Measurements from ENCODE around the gene OR2T5.
"Not testable (repeated sequence)": the region's sequence is repeated elsewhere in the genome, so short reads cannot be mapped to it uniquely, and the experiment has no call there.

OR2T5 gene

GRCh38 chr1:248488289-248488688 lies at the start of gene OR2T5:
TSS of gene OR2T5 (plus strand) at chr1:248488589. CDS start at chr1:248488589, 0 bp downstream.
- not testable (repeated sequence) for H3F3A ChIP-seq (ENCODE audit: insufficient read depth, low read length); H4K20me1 ChIP-seq (ENCODE audit: insufficient read depth, low read length); H3K9ac ChIP-seq (ENCODE audit: low read length); H3K4me2 ChIP-seq (ENCODE audit: low read length); H3K9me2 ChIP-seq (ENCODE audit: low read depth, low read length); H3K9me3 ChIP-seq (ENCODE audit: low read length); H3K4me1 ChIP-seq (ENCODE audit: insufficient read depth, low read length, severe bottlenecking); H3K27ac ChIP-seq (ENCODE audit: low read depth, low read length, poor library complexity, severe bottlenecking); H3K79me2 ChIP-seq (ENCODE audit: insufficient read depth, low read length); H2AFZ ChIP-seq (ENCODE audit: low read length); H3K4me3 ChIP-seq (ENCODE audit: low read depth, low read length, poor library complexity, severe bottlenecking); H3K27me3 ChIP-seq (ENCODE audit: insufficient read depth, low read length); H3K36me3 ChIP-seq (ENCODE audit: insufficient read depth, low read length)

GRCh38 chr1:248438668-248439067 lies 49.7 kb upstream of the OR2T5 start:
- H3K9me2 ChIP-seq (ENCODE audit: low read depth, low read length); H3K79me2 ChIP-seq (ENCODE audit: insufficient read depth, low read length); H3K27me3 ChIP-seq (ENCODE audit: insufficient read depth, low read length); H3K9me3 ChIP-seq (ENCODE audit: low read length); H3K27ac ChIP-seq (ENCODE audit: low read depth, low read length, poor library complexity, severe bottlenecking); H2AFZ ChIP-seq (ENCODE audit: low read length); H4K20me1 ChIP-seq (ENCODE audit: insufficient read depth, low read length); H3K4me3 ChIP-seq (ENCODE audit: low read depth, low read length, poor library complexity, severe bottlenecking); H3K4me2 ChIP-seq (ENCODE audit: low read length); H3K4me1 ChIP-seq (ENCODE audit: insufficient read depth, low read length, severe bottlenecking); H3K9ac ChIP-seq (ENCODE audit: low read length); H3F3A ChIP-seq (ENCODE audit: insufficient read depth, low read length); H3K36me3 ChIP-seq (ENCODE audit: insufficient read depth, low read length): not testable (repeated sequence)

GRCh38 chr1:248439283-248439682 lies 49.1 kb upstream of the OR2T5 start:
- not testable (repeated sequence) for H3K79me2 ChIP-seq (ENCODE audit: insufficient read depth, low read length); H3K9me2 ChIP-seq (ENCODE audit: low read depth, low read length); H4K20me1 ChIP-seq (ENCODE audit: insufficient read depth, low read length); H3F3A ChIP-seq (ENCODE audit: insufficient read depth, low read length); H3K4me1 ChIP-seq (ENCODE audit: insufficient read depth, low read length, severe bottlenecking); H3K4me2 ChIP-seq (ENCODE audit: low read length); H3K27me3 ChIP-seq (ENCODE audit: insufficient read depth, low read length); H3K9ac ChIP-seq (ENCODE audit: low read length); H3K27ac ChIP-seq (ENCODE audit: low read depth, low read length, poor library complexity, severe bottlenecking); H3K9me3 ChIP-seq (ENCODE audit: low read length); H2AFZ ChIP-seq (ENCODE audit: low read length); H3K36me3 ChIP-seq (ENCODE audit: insufficient read depth, low read length); H3K4me3 ChIP-seq (ENCODE audit: low read depth, low read length, poor library complexity, severe bottlenecking)

- not testable (repeated sequence) for H3K4me3 ChIP-seq (ENCODE audit: low read depth, low read length, poor library complexity, severe bottlenecking)
Measured at GRCh38 chr1:248442500-248443277, 45.7 kb upstream of the OR2T5 start.

GRCh38 chr1:248444603-248445002 lies 43.8 kb upstream of the OR2T5 start:
- not testable (repeated sequence) for H3F3A ChIP-seq (ENCODE audit: insufficient read depth, low read length); H4K20me1 ChIP-seq (ENCODE audit: insufficient read depth, low read length); H3K79me2 ChIP-seq (ENCODE audit: insufficient read depth, low read length); H3K9ac ChIP-seq (ENCODE audit: low read length); H3K27me3 ChIP-seq (ENCODE audit: insufficient read depth, low read length); H2AFZ ChIP-seq (ENCODE audit: low read length); H3K9me2 ChIP-seq (ENCODE audit: low read depth, low read length); H3K4me2 ChIP-seq (ENCODE audit: low read length); H3K36me3 ChIP-seq (ENCODE audit: insufficient read depth, low read length); H3K4me1 ChIP-seq (ENCODE audit: insufficient read depth, low read length, severe bottlenecking); H3K9me3 ChIP-seq (ENCODE audit: low read length); H3K27ac ChIP-seq (ENCODE audit: low read depth, low read length, poor library complexity, severe bottlenecking); H3K4me3 ChIP-seq (ENCODE audit: low read depth, low read length, poor library complexity, severe bottlenecking)

More at GRCh38 chr1:248442500-248443277, 45.7 kb upstream of the OR2T5 start:
- not testable (repeated sequence) for H3K79me2 ChIP-seq (ENCODE audit: insufficient read depth, low read length); H2AFZ ChIP-seq (ENCODE audit: low read length); H3F3A ChIP-seq (ENCODE audit: insufficient read depth, low read length); H3K9me2 ChIP-seq (ENCODE audit: low read depth, low read length); H3K9ac ChIP-seq (ENCODE audit: low read length); H3K4me1 ChIP-seq (ENCODE audit: insufficient read depth, low read length, severe bottlenecking); H3K36me3 ChIP-seq (ENCODE audit: insufficient read depth, low read length); H4K20me1 ChIP-seq (ENCODE audit: insufficient read depth, low read length); H3K27ac ChIP-seq (ENCODE audit: low read depth, low read length, poor library complexity, severe bottlenecking); H3K4me2 ChIP-seq (ENCODE audit: low read length); H3K27me3 ChIP-seq (ENCODE audit: insufficient read depth, low read length); H3K9me3 ChIP-seq (ENCODE audit: low read length)

- H3K27ac ChIP-seq (ENCODE audit: low read depth, low read length, poor library complexity, severe bottlenecking); H3K9me3 ChIP-seq (ENCODE audit: low read length); H3K79me2 ChIP-seq (ENCODE audit: insufficient read depth, low read length); H3K4me1 ChIP-seq (ENCODE audit: insufficient read depth, low read length, severe bottlenecking); H3K27me3 ChIP-seq (ENCODE audit: insufficient read depth, low read length); H3F3A ChIP-seq (ENCODE audit: insufficient read depth, low read length); H3K4me2 ChIP-seq (ENCODE audit: low read length); H4K20me1 ChIP-seq (ENCODE audit: insufficient read depth, low read length); H3K9me2 ChIP-seq (ENCODE audit: low read depth, low read length); H3K36me3 ChIP-seq (ENCODE audit: insufficient read depth, low read length); H3K4me3 ChIP-seq (ENCODE audit: low read depth, low read length, poor library complexity, severe bottlenecking); H2AFZ ChIP-seq (ENCODE audit: low read length); H3K9ac ChIP-seq (ENCODE audit: low read length): not testable (repeated sequence)
Measured at GRCh38 chr1:248445399-248445798, 43.0 kb upstream of the OR2T5 start, which contains the start of gene OR2T2. TSS of gene OR2T2 (plus strand) at chr1:248445637. CDS start at chr1:248452798, 7,161 bp downstream.

GRCh38 chr1:248448409-248449074 lies 39.8 kb upstream of the OR2T5 start:
- not testable (repeated sequence) for H3K9me3 ChIP-seq (ENCODE audit: low read length); H3K4me1 ChIP-seq (ENCODE audit: insufficient read depth, low read length, severe bottlenecking); H3K79me2 ChIP-seq (ENCODE audit: insufficient read depth, low read length)

More at GRCh38 chr1:248448409-248449074, 39.8 kb upstream of the OR2T5 start:
- H4K20me1 ChIP-seq (ENCODE audit: insufficient read depth, low read length); H2AFZ ChIP-seq (ENCODE audit: low read length); H3F3A ChIP-seq (ENCODE audit: insufficient read depth, low read length); H3K36me3 ChIP-seq (ENCODE audit: insufficient read depth, low read length); H3K9me2 ChIP-seq (ENCODE audit: low read depth, low read length); H3K4me2 ChIP-seq (ENCODE audit: low read length); H3K9ac ChIP-seq (ENCODE audit: low read length); H3K27me3 ChIP-seq (ENCODE audit: insufficient read depth, low read length); H3K27ac ChIP-seq (ENCODE audit: low read depth, low read length, poor library complexity, severe bottlenecking); H3K4me3 ChIP-seq (ENCODE audit: low read depth, low read length, poor library complexity, severe bottlenecking): not testable (repeated sequence)
